GM12872 (cell line): ENCODE measurements around the gene BAIAP3.

Experiments used
- TF ChIP-seq, protein P1 (sequence below): IDR thresholded peaks from 3 replicates; pipeline ENCODE4 v1.5.1; 2011; ENCODE audit warnings: low read depth, mild to moderate bottlenecking, low read length, moderate library complexity; ENCODE audit not compliant: insufficient read depth

BAIAP3 gene

DNA sequence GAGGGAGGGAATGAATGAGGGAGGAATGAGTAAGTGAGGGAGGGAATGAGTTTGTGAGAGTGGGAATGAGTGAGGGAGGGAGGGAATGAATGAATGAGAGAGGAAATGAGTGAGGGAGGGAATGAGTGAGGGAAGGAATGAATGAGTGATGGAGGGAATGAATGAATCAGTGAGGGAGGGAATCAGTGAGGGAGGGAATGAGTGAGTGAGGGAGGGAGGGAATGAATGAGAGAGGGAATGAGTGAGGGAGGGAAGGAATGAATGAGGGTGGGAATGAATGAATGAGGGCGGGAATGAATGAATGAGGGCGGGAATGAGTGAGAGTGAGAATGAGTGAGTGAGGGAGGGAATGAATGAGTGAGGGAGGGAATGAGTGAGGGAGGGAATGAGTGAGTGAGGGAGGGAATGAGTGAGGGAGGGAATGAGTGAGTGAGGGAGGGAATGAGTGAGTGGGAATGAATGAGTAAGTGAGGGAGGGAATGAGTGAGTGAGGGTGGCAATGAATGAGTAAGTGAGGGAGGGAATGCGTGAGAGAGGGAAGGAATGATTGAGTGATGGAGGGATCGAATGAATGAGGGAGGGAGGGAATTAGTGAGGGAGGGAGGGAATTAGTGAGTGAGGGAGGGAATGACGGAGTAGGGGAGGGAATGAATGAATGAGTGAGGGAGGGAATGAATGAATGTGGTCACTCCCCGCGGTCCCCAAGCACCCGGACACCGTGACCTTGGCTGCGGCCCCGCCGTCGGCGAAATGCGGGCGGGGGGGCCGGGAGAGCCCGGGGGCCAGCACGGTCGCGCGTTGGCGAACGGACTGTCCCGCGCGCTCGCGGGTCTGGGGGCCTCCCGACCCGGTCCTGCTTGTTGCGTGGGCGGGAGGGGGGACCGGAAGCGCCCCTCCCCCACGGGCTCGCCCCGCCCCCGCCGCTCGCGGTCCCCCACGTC, 25.1 kb upstream of the BAIAP3 start:
- TF ChIP-seq, protein P1, sequence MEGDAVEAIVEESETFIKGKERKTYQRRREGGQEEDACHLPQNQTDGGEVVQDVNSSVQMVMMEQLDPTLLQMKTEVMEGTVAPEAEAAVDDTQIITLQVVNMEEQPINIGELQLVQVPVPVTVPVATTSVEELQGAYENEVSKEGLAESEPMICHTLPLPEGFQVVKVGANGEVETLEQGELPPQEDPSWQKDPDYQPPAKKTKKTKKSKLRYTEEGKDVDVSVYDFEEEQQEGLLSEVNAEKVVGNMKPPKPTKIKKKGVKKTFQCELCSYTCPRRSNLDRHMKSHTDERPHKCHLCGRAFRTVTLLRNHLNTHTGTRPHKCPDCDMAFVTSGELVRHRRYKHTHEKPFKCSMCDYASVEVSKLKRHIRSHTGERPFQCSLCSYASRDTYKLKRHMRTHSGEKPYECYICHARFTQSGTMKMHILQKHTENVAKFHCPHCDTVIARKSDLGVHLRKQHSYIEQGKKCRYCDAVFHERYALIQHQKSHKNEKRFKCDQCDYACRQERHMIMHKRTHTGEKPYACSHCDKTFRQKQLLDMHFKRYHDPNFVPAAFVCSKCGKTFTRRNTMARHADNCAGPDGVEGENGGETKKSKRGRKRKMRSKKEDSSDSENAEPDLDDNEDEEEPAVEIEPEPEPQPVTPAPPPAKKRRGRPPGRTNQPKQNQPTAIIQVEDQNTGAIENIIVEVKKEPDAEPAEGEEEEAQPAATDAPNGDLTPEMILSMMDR: no peak

- TF ChIP-seq, protein P1: no peak
These were observed 24.2 kb upstream of the BAIAP3 start, which contains the start of gene UBE2I for GRCh38 chr16:1308977-1309885. Gene UBE2I, plus strand, starts transcription at chr16:1309636. Its CDS starts 4,395 bp downstream, at chr16:1314031.

DNA sequence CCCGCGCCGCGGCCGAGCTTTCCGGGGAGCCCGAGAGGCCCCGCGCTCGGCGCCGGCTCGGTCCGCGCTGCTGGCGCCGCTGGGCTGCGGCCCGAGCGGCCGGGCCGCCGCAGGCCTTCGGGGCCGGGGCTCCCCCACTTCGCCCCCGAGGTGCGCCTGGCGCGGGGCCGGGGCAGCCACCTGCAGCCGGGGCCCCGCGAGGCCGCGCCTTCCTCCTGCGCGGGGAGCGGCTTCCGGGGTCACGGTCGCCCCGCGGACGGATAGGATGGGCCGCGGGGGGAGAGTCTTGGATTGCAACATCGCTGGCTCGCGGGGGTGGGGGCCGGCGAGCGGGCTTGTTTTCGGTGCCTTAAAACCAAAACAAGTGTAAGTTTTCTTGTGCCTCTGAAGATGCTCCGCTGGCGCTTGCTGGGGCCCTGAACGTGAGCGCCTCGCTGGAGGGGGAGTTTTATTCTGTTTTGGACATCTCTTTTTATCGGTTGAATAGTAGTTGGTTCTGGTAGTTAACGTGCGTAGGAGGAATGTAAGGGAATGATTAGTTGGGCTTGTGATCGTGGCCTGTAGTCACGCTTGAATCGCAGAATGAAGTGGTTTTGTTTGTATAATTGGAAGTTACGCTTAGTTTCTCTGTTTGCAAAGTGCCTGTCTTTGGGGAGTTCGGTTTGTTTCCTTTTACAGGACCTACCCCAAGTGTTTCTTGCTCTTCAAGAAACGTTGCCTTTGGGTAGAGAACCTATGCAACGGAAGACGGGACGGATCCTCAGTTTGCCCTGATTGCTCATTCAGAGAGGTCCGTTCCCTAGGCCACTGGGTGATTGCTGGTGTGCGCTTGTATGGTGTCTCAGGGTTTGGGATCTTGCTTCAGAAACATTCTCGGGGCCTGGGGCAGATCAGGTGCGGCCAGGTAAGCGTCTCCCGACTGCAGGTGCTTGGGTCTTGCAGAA, 23.3 kb upstream of the BAIAP3 start:
- TF ChIP-seq, protein P1: no peak

DNA sequence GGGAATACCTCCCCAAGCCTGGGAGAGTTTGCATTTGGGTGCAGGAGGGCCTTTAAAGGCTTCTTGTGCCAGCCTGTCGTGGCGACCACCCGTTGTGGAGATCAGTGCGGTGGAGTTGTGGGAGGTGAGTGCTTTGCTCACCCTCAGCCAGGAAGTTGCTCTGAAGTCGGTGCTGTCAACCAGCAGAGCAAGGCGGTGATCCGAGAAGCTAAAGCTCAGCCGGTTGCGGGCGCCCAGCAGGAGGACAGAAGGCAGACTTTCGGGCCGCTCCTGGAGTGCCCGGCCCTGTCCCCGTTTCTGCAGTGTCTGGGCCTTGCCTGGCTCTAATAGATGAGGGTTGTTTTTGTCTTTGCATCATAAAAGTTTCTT, 22.6 kb upstream of the BAIAP3 start:
- TF ChIP-seq, protein P1: no peak

DNA sequence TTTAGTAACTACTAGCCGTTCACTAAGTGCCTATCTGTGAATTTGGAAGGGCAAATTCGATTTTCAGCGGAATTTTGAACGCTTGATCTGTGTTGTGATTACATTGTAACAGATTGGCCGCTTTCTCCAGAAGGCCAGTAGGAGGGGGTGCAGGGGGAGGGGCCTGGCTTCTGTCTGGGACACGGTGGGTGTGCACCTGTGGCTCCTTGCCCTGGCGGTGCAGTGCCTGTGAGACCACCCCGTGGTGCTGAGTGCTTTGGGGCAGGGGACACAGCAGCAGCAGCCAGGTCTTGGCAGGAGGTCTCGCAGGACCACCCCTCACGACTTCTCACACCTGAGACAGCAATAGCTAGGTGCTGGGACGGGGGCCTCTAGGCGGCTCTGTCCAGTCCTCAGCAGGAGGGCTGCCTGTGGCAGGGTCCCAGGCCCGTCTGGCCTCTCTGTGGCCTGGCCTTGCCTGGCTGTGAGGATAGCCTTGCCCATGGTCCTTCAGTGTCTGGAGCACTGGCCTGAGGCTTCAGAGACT, 22.2 kb upstream of the BAIAP3 start:
- TF ChIP-seq, protein P1: no peak

GRCh38 chr16:1311738-1312466, 21.5 kb upstream of the BAIAP3 start:
- TF ChIP-seq, protein P1: no peak
